Colon (tissue), 2 donors: ENCODE measurements around the gene UBR3.

Experiments used
- FAIRE-seq: peaks from 2 replicates; lab custom pipeline; 2012; peaks lifted over from hg19 to GRCh38; lab: Jason Lieb, UNC
- donor health status: control.
- donor health status: control.

UBR3 gene

GRCh38 chr2:170054997-170055396 lies 227.7 kb downstream of the UBR3 start:
- FAIRE-seq = no peak

- FAIRE-seq = no peak
Observed at GRCh38 chr2:170056900-170057299, 229.6 kb downstream of the UBR3 start.

GRCh38 chr2:170063456-170064235 lies 236.4 kb downstream of the UBR3 start:
- no peak for FAIRE-seq

- no peak for FAIRE-seq
Observed at GRCh38 chr2:170070778-170071177, 243.5 kb downstream of the UBR3 start.

- FAIRE-seq = no peak
Observed at GRCh38 chr2:170073288-170073687, 246.0 kb downstream of the UBR3 start.

GRCh38 chr2:170076189-170076588 lies 248.9 kb downstream of the UBR3 start:
- FAIRE-seq = no peak

GRCh38 chr2:170077830-170078569 lies 250.7 kb downstream of the UBR3 start:
- no peak for FAIRE-seq

- no peak for FAIRE-seq
Observed at GRCh38 chr2:170084820-170085491, 257.7 kb downstream of the UBR3 start.

GRCh38 chr2:170086117-170086688 lies 258.9 kb downstream of the UBR3 start:
- no peak for FAIRE-seq

- no peak for FAIRE-seq
Observed at GRCh38 chr2:170086751-170087412, 259.6 kb downstream of the UBR3 start.

- no peak for FAIRE-seq
Observed at GRCh38 chr2:170087413-170087793, 260.1 kb downstream of the UBR3 start.

GRCh38 chr2:170088776-170089175 lies 261.5 kb downstream of the UBR3 start:
- no peak for FAIRE-seq

- FAIRE-seq = no peak
Observed at GRCh38 chr2:170090229-170090628, 263.0 kb downstream of the UBR3 start.

- FAIRE-seq = no peak
Observed at GRCh38 chr2:170091436-170091835, 264.2 kb downstream of the UBR3 start.

- no peak for FAIRE-seq
Observed at GRCh38 chr2:170092436-170093060, 265.3 kb downstream of the UBR3 start.

GRCh38 chr2:170095380-170095779 lies 268.1 kb downstream of the UBR3 start:
- FAIRE-seq = no peak

GRCh38 chr2:170098626-170099312 lies 271.5 kb downstream of the UBR3 start:
- FAIRE-seq = no peak

GRCh38 chr2:170101789-170102188 lies 274.5 kb downstream of the UBR3 start:
- no peak for FAIRE-seq

- FAIRE-seq = no peak
Observed at GRCh38 chr2:170106102-170106840, 279.0 kb downstream of the UBR3 start.

- no peak for FAIRE-seq
Observed at GRCh38 chr2:170113168-170113894, 286.1 kb downstream of the UBR3 start.
